Natural killer cell (primary cell): ENCODE measurements around the gene ZBTB7B. TPM values are rescaled to one million over a fixed set of nuclear protein-coding genes. Genes with fewer than 3 reads are reported as not detected.

Experiments
- ATAC-seq, 3 donors: fragments of 150-1000 bp in 2 of 3; fragments of 200-7000 bp in 1 of 3; cut with Tn5 transposase; 1 replicate in 1 of 3; 2 replicates in 2 of 3; pipeline ENCODE4 v1.10.0; 2021; ENCODE audit warnings: mild to moderate bottlenecking in 2 of 3, moderate library complexity in 2 of 3
- DNase-seq, 2 donors: peaks; one replicate each; pipeline versions ENCODE4 v3.0.0 to v3.0.0-alpha.2; 2013 to 2021; ENCODE audit warnings: mixed read lengths in 1 of 2
- H3K27ac ChIP-seq: one replicate; pipeline ENCODE4 v1.5.1; 2013; ENCODE audit warnings: mild to moderate bottlenecking, low read length
- H3K27me3 ChIP-seq: one replicate; pipeline ENCODE4 v1.6.1; 2013; ENCODE audit warnings: low read length; ENCODE audit not compliant: control insufficient read depth, insufficient read depth
- H3K36me3 ChIP-seq: one replicate; pipeline ENCODE4 v1.6.1; 2013; ENCODE audit warnings: low read length; ENCODE audit not compliant: control insufficient read depth, insufficient read depth
- H3K4me1 ChIP-seq: one replicate; pipeline ENCODE4 v1.6.1; 2013; ENCODE audit warnings: low read length; ENCODE audit not compliant: control insufficient read depth, insufficient read depth
- H3K4me3 ChIP-seq: one replicate; pipeline ENCODE4 v1.5.1; 2013; ENCODE audit warnings: low read length
- H3K9me3 ChIP-seq: one replicate; pipeline ENCODE4 v1.6.1; 2013; ENCODE audit warnings: low read length; ENCODE audit not compliant: control insufficient read depth, insufficient read depth
- H3K27ac Mint-ChIP-seq, 2 donors: one replicate each; pipeline ENCODE4 v1.8.0; 2022; ENCODE audit warnings: mild to moderate bottlenecking in 2 of 2, mixed read lengths in 2 of 2, moderate library complexity in 1 of 2
- H3K27me3 Mint-ChIP-seq, 2 donors: one replicate each; pipeline ENCODE4 v1.8.0; 2022; ENCODE audit warnings: low read depth in 2 of 2, mixed read lengths in 2 of 2
- H3K36me3 Mint-ChIP-seq: one replicate; pipeline ENCODE4 v1.8.0; 2022; ENCODE audit warnings: mixed read lengths
- H3K4me1 Mint-ChIP-seq, 2 donors: one replicate each; pipeline ENCODE4 v1.8.0; 2022; ENCODE audit warnings: mixed read lengths in 2 of 2
- H3K4me3 Mint-ChIP-seq: one replicate; pipeline ENCODE4 v1.8.0; 2022; ENCODE audit warnings: mild to moderate bottlenecking, moderate library complexity, mixed read lengths
- H3K9me3 Mint-ChIP-seq, 2 donors: one replicate each; pipeline ENCODE4 v1.8.0; 2022; ENCODE audit warnings: mixed read lengths in 2 of 2
- CTCF ChIP-seq: fragments of 200-600 bp; IDR thresholded peaks from one replicate; pipeline ENCODE4 v1.8.0; 2022; ENCODE audit warnings: antibody characterized with exemption
- WGBS: methylation state at CpG from one replicate; pipeline ENCODE4 v1.1.7; 2013; ENCODE audit warnings: missing lambda C conversion rate; ENCODE audit not compliant: insufficient coverage; 5-methylcytosine and 5-hydroxymethylcytosine counted together
- intact Hi-C: fragments of 100-400 bp; cut with micrococcal nuclease; formaldehyde crosslinking; loops from one replicate; pipeline ENCODE4 v1.14.2; 2022
- total RNA-seq, 4 donors: library from RNA; stranded (reverse); fragments of 120-200 nt in 1 of 4; gene quantifications; one replicate each; pipeline versions ENCODE4 v1.2.3 to v1.2.4, GENCODE V29; 2013 to 2022

Gene ZBTB7B
- total RNA-seq, 3 donors from 2014 or later (not counting 1 experiment from before 2014, with no cell fraction given), result 61.2 to 75.4 (median 63.3) TPM

- 90% methylated on average over 16 of the region's 16 CpGs for WGBS
- Histone ChIP-seq H3K9me3 (no peaks in the 10 kb centered on the region), H3K27ac (no peak overlapping the region), H3K27me3 (no peaks in the 10 kb centered on the region), H3K36me3 (no peaks in the 10 kb centered on the region), H3K4me3 (no peak overlapping the region), H3K4me1 (no peaks in the 10 kb centered on the region)
- no peak overlapping the region for H3K4me3 Mint-ChIP-seq
- H3K36me3 Mint-ChIP-seq, result no peaks in the 10 kb centered on the region
- DNase-seq (no peak), ATAC-seq (no peak)
- no peaks in the 10 kb centered on the region for H3K9me3 Mint-ChIP-seq
- no peak overlapping the region for H3K27ac Mint-ChIP-seq
- H3K4me1 Mint-ChIP-seq, result no peaks in the 10 kb centered on the region
- intact Hi-C loops, result no loop called here
- TF ChIP-seq CTCF, result no peak
- H3K27me3 Mint-ChIP-seq, result no peaks in the 10 kb centered on the region
Measured at GRCh38 chr1:155029513-155030242, 27.1 kb downstream of the ZBTB7B start.

GRCh38 chr1:155030243-155030795 is 27.7 kb downstream of the ZBTB7B start:
- Mint-ChIP-seq H3K27ac (no peak overlapping the region), H3K36me3 (no peaks in the 10 kb centered on the region), H3K27me3 (no peaks in the 10 kb centered on the region), H3K9me3 (no peaks in the 10 kb centered on the region), H3K4me3 (no peak overlapping the region), H3K4me1 (no peaks in the 10 kb centered on the region)
- Histone ChIP-seq H3K36me3 (no peaks in the 10 kb centered on the region), H3K9me3 (no peaks in the 10 kb centered on the region), H3K4me1 (no peaks in the 10 kb centered on the region), H3K27me3 (no peaks in the 10 kb centered on the region), H3K4me3 (no peak overlapping the region), H3K27ac (no peak overlapping the region)
- ATAC-seq, result no peak
- no peak for DNase-seq
- intact Hi-C loops, result no loop called here
- TF ChIP-seq CTCF, result no peak
- WGBS, result 89% methylated on average over 15 of the region's 15 CpGs

GRCh38 chr1:155030899-155031298 is 28.3 kb downstream of the ZBTB7B start:
- H3K4me1 ChIP-seq, result no peaks in the 10 kb centered on the region
- Mint-ChIP-seq H3K9me3 (no peaks in the 10 kb centered on the region), H3K36me3 (no peaks in the 10 kb centered on the region), H3K27ac (no peak overlapping the region), H3K4me1 (no peaks in the 10 kb centered on the region), H3K27me3 (no peaks in the 10 kb centered on the region), H3K4me3 (no peak overlapping the region)
- ATAC-seq (no peak), DNase-seq (no peak)
- H3K9me3 ChIP-seq, result no peaks in the 10 kb centered on the region
- no peak overlapping the region for H3K27ac ChIP-seq
- no peak overlapping the region for H3K4me3 ChIP-seq
- no peaks in the 10 kb centered on the region for H3K27me3 ChIP-seq
- WGBS, result 89% methylated on average over 11 of the region's 11 CpGs
- H3K36me3 ChIP-seq, result no peaks in the 10 kb centered on the region
- intact Hi-C loops, result no loop called here
- no peak for TF ChIP-seq CTCF
